SU-DHL-6 (cell line): ENCODE measurements around the gene ADAM17.
A peak's percentile ranks its signal among the peaks of the same experiment; 100 is the strongest.

Source experiments
- H2AFZ ChIP-seq: fragments of 200-600 bp; sonication (generic); 2 replicates; pipeline ENCODE4 v1.6.1; 2014; ENCODE audit warnings: low read depth, mild to moderate bottlenecking, moderate library complexity, mixed read lengths, antibody characterized with exemption, low read length; ENCODE audit not compliant: severe bottlenecking
- H3F3A ChIP-seq: fragments of 200-600 bp; shearing (Covaris generic); 2 replicates; pipeline ENCODE4 v1.6.0; 2016; ENCODE audit warnings: antibody characterized with exemption, mild to moderate bottlenecking; ENCODE audit not compliant: insufficient read depth
- H3K27ac ChIP-seq: fragments of 200-600 bp; sonication (generic); 2 replicates; pipeline ENCODE4 v1.5.1; 2016; ENCODE audit warnings: low read depth, mild to moderate bottlenecking, low read length, moderate library complexity, mixed read lengths
- H3K27me3 ChIP-seq: fragments of 200-600 bp; sonication (generic), shearing (Covaris generic); 2 replicates; pipeline ENCODE4 v1.6.0; 2014; ENCODE audit warnings: mild to moderate bottlenecking, low read length
- H3K36me3 ChIP-seq: fragments of 200-600 bp; sonication (generic); 2 replicates; pipeline ENCODE4 v1.6.1; 2014; ENCODE audit warnings: mild to moderate bottlenecking, low read length, mixed read lengths
- H3K4me2 ChIP-seq: fragments of 300-600, 200-600 bp; shearing (Covaris generic), sonication (generic); 2 replicates; pipeline ENCODE4 v1.6.0; 2014; ENCODE audit warnings: low read length, low read depth, mild to moderate bottlenecking; ENCODE audit not compliant: poor library complexity, severe bottlenecking
- H3K4me3 ChIP-seq: fragments of 200-600 bp; sonication (generic); 2 replicates; pipeline ENCODE4 v1.5.1; 2014; ENCODE audit warnings: antibody characterized with exemption, low read length, mild to moderate bottlenecking, mixed read lengths; ENCODE audit not compliant: insufficient read depth, poor library complexity, severe bottlenecking
- H3K79me2 ChIP-seq: fragments of 200-600 bp; sonication (generic); 2 replicates; pipeline ENCODE4 v1.6.1; 2014; ENCODE audit warnings: mild to moderate bottlenecking, low read length, moderate library complexity; ENCODE audit not compliant: insufficient read depth
- H3K9ac ChIP-seq: fragments of 200-600 bp; sonication (generic); 2 replicates; pipeline ENCODE4 v1.7.0; 2014; ENCODE audit warnings: mild to moderate bottlenecking, low read length
- H3K9me2 ChIP-seq: fragments of 200-600 bp; sonication (generic); replicated peaks from 2 replicates; pipeline ENCODE4 v1.6.1; 2014; ENCODE audit warnings: low read length; ENCODE audit not compliant: insufficient read depth
- H3K9me3 ChIP-seq: fragments of 200-600 bp; sonication (generic); 2 replicates; pipeline ENCODE4 v1.6.1; 2014; ENCODE audit warnings: low read length, mixed read lengths; ENCODE audit not compliant: insufficient read depth
- H4K20me1 ChIP-seq: fragments of 200-600 bp; sonication (generic); 2 replicates; pipeline ENCODE4 v1.6.1; 2014; ENCODE audit warnings: low read depth, mild to moderate bottlenecking, antibody characterized with exemption, low read length, moderate library complexity, mixed read lengths
- EZH2phosphoT487 ChIP-seq: fragments of 200-600 bp; sonication (generic), shearing (Covaris generic); conservative IDR thresholded peaks from 2 replicates; pipeline ENCODE4 v1.6.1; 2018; ENCODE audit warnings: mild to moderate bottlenecking, antibody characterized with exemption, low read length, moderate library complexity, mixed read lengths
- TF ChIP-seq, protein P1 (sequence below): fragments of 200-600 bp; sonication (generic); IDR thresholded peaks from one replicate; pipeline ENCODE4 v1.5.1; 2017; ENCODE audit warnings: antibody characterized with exemption, mild to moderate bottlenecking, low read length, moderate library complexity; ENCODE audit not compliant: insufficient read depth, poor library complexity, severe bottlenecking

Gene ADAM17

DNA sequence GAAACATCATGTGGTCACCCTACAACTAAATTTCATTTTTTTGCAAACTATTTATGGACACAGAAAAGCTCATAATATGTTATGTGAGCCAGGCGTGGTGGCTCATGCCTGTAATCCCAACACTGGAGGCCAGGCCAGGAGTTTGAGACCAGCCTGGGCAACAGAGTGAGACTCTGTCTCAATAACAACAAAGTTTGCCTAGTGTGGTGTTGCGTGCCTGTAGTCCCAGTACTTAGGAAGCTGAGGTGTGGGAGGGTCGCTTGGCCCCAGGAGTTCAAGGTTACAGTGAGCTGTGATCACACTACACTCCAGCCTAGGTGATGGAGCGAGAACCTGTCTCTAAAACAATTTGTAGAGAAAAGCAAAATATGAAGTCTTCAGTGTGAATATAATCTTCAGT is 75.5 kb downstream of the ADAM17 start:
- Histone ChIP-seq H3K36me3 (peaks cover 10% of the 10 kb centered on the region), H3K79me2 (0 out of 2 replicates have a peak, but pooled peaks cover 11% of the 10 kb centered on the region), H3K9ac (peak overlapping the region; percentile 13; the same call in 1 of the 2 replicates), H3F3A (peaks cover 47% of the 10 kb centered on the region), H3K9me3 (no peaks in the 10 kb centered on the region; the same call in 1 of the 2 replicates), H4K20me1 (no peaks in the 10 kb centered on the region), H3K9me2 (no peaks in the 10 kb centered on the region), H3K4me3 (no peak overlapping the region), H3K4me2 (peak overlapping the region; percentile 50), H3K27ac (peak overlapping the region; percentile 84), H2AFZ (no peak overlapping the region), H3K27me3 (no peaks in the 10 kb centered on the region)
- TF ChIP-seq, protein P1, sequence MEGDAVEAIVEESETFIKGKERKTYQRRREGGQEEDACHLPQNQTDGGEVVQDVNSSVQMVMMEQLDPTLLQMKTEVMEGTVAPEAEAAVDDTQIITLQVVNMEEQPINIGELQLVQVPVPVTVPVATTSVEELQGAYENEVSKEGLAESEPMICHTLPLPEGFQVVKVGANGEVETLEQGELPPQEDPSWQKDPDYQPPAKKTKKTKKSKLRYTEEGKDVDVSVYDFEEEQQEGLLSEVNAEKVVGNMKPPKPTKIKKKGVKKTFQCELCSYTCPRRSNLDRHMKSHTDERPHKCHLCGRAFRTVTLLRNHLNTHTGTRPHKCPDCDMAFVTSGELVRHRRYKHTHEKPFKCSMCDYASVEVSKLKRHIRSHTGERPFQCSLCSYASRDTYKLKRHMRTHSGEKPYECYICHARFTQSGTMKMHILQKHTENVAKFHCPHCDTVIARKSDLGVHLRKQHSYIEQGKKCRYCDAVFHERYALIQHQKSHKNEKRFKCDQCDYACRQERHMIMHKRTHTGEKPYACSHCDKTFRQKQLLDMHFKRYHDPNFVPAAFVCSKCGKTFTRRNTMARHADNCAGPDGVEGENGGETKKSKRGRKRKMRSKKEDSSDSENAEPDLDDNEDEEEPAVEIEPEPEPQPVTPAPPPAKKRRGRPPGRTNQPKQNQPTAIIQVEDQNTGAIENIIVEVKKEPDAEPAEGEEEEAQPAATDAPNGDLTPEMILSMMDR, result no peak
- no peak for TF ChIP-seq EZH2phosphoT487

DNA sequence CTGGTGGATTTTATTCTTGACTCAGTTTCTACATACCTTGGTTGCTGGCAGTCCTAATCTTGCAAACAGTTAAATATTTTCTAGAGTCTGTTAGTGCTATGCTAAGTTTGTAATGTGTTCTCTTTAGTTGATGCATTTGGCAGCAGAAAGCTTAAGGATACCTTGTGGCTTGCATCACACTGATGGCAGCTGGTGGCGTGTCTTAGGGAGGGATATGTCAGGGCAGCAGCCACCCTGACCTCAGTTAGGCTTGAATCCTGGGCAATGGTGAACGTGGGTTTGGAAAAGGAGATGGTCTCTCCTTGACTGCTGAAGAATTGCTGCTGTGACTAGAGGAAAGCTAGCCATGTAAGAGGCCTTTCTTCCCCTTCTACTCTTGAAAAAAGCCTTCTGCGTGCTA is 77.1 kb downstream of the ADAM17 start:
- Histone ChIP-seq H3K4me2 (peak overlapping the region; percentile 50), H3K79me2 (0 out of 2 replicates have a peak, but pooled peaks cover 14% of the 10 kb centered on the region), H3K36me3 (peaks cover 10% of the 10 kb centered on the region), H3K9ac (peak overlapping the region; percentile 23), H3F3A (peaks cover 47% of the 10 kb centered on the region), H3K27me3 (no peaks in the 10 kb centered on the region), H3K9me2 (no peaks in the 10 kb centered on the region), H3K27ac (peak overlapping the region; percentile 84), H3K9me3 (no peaks in the 10 kb centered on the region; the same call in 1 of the 2 replicates), H4K20me1 (no peaks in the 10 kb centered on the region), H3K4me3 (no peak overlapping the region), H2AFZ (no peak overlapping the region)
- no peak for TF ChIP-seq EZH2phosphoT487
- TF ChIP-seq, protein P1, result no peak

DNA sequence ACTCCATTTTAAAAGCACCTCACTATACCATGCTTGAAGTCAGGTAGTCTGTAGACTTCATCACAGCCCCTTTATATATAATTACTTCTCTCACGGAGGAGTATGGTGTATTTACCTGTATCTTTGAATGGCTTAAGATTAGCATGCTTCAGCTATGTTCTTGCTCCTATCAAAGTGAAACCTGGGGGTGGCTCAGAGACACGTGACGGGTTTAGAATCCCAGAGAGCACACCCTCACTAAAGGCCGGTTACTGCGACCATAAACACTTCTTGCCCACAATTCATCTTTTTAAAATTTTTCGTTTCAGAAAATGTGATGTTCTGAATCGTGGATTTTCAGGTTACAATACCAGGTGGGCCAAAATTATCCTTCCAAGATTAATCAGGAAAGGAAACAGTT is 77.7 kb downstream of the ADAM17 start:
- Histone ChIP-seq H3K4me2 (peak overlapping the region; percentile 50), H3K4me3 (peak overlapping the region; percentile 8), H4K20me1 (no peaks in the 10 kb centered on the region), H3K9me3 (no peaks in the 10 kb centered on the region; the same call in 1 of the 2 replicates), H3K27me3 (no peaks in the 10 kb centered on the region), H3F3A (peaks cover 53% of the 10 kb centered on the region), H3K79me2 (0 out of 2 replicates have a peak, but pooled peaks cover 14% of the 10 kb centered on the region), H3K9me2 (no peaks in the 10 kb centered on the region), H2AFZ (no peak overlapping the region), H3K27ac (peak overlapping the region; percentile 84), H3K9ac (peak overlapping the region; percentile 23), H3K36me3 (peaks cover 10% of the 10 kb centered on the region)
- TF ChIP-seq, protein P1, result no peak
- TF ChIP-seq EZH2phosphoT487, result no peak
